Trophoblast cell (in vitro differentiated cells and primary cell): ENCODE results near the gene GLIS2.

Experiments
- DNase-seq, 2 donors: peaks; one replicate each; pipeline ENCODE4 v3.0.0-alpha.2; 2016
- H2AFZ ChIP-seq: 2 replicates; pipeline ENCODE4 v1.6.1; 2013; ENCODE audit warnings: low read length, moderate library complexity, mild to moderate bottlenecking; ENCODE audit not compliant: insufficient read depth, poor library complexity
- H2AK5ac ChIP-seq: 2 replicates; pipeline ENCODE4 v1.6.1; 2013; ENCODE audit warnings: mild to moderate bottlenecking, low read length
- H2BK120ac ChIP-seq: 2 replicates; pipeline ENCODE4 v1.6.1; 2013; ENCODE audit warnings: low read length, mild to moderate bottlenecking, moderate library complexity; ENCODE audit not compliant: insufficient read depth, poor library complexity
- H2BK12ac ChIP-seq: 2 replicates; pipeline ENCODE4 v1.6.1; 2013; ENCODE audit warnings: mild to moderate bottlenecking, low read length, moderate library complexity
- H2BK5ac ChIP-seq: 2 replicates; pipeline ENCODE4 v1.6.1; 2013; ENCODE audit warnings: low read length, low read depth, moderate library complexity, mild to moderate bottlenecking; ENCODE audit not compliant: poor library complexity
- H3K14ac ChIP-seq: 2 replicates; pipeline ENCODE4 v1.6.1; 2013; ENCODE audit warnings: mild to moderate bottlenecking, low read length
- H3K18ac ChIP-seq: 2 replicates; pipeline ENCODE4 v1.6.1; 2013; ENCODE audit warnings: mild to moderate bottlenecking, low read length
- H3K23ac ChIP-seq: 2 replicates; pipeline ENCODE4 v1.6.1; 2013; ENCODE audit warnings: low read length
- H3K27ac ChIP-seq: 2 replicates; pipeline ENCODE4 v1.5.1; 2013; ENCODE audit warnings: low read depth, mild to moderate bottlenecking, inconsistent platforms, low read length, moderate library complexity
- H3K27me3 ChIP-seq: 2 replicates; pipeline ENCODE4 v1.6.1; 2013; ENCODE audit warnings: inconsistent platforms, mild to moderate bottlenecking, low read length, moderate library complexity; ENCODE audit not compliant: insufficient read depth
- H3K36me3 ChIP-seq, 2 experiments: 1 replicate in 1 of 2; 2 replicates in 1 of 2; pipeline ENCODE4 v1.6.1; 2013; ENCODE audit warnings: low read length in 2 of 2, mild to moderate bottlenecking in 2 of 2, moderate library complexity in 1 of 2; ENCODE audit not compliant: insufficient read depth in 2 of 2, control insufficient read depth in 1 of 2
- H3K4ac ChIP-seq: 2 replicates; pipeline ENCODE4 v1.6.1; 2013; ENCODE audit warnings: low read depth, mild to moderate bottlenecking, low read length, moderate library complexity
- H3K4me1 ChIP-seq, 2 experiments: 1 replicate in 1 of 2; 2 replicates in 1 of 2; pipeline ENCODE4 v1.6.1; 2013; ENCODE audit warnings: low read length in 2 of 2, mild to moderate bottlenecking in 2 of 2, moderate library complexity in 1 of 2; ENCODE audit not compliant: insufficient read depth in 2 of 2, control insufficient read depth in 1 of 2
- H3K4me2 ChIP-seq: 2 replicates; pipeline ENCODE4 v1.6.1; 2013; ENCODE audit warnings: inconsistent platforms, mild to moderate bottlenecking, low read length, moderate library complexity
- H3K4me3 ChIP-seq: 2 replicates; pipeline ENCODE4 v1.5.1; 2013; ENCODE audit warnings: mild to moderate bottlenecking, low read depth, low read length, inconsistent platforms
- H3K79me1 ChIP-seq: one replicate; pipeline ENCODE4 v1.6.1; 2013; ENCODE audit warnings: low read length
- H3K79me2 ChIP-seq: 2 replicates; pipeline ENCODE4 v1.6.1; 2013; ENCODE audit warnings: low read length, mild to moderate bottlenecking; ENCODE audit not compliant: control insufficient read depth, insufficient read depth, poor library complexity
- H3K9ac ChIP-seq: 2 replicates; pipeline ENCODE4 v1.6.1; 2013; ENCODE audit warnings: mild to moderate bottlenecking, low read length
- H3K9me3 ChIP-seq: 2 replicates; pipeline ENCODE4 v1.6.1; 2013; ENCODE audit warnings: low read depth, mild to moderate bottlenecking, control low read depth, inconsistent platforms, low read length; ENCODE audit not compliant: insufficient read depth
- H4K12ac ChIP-seq: 2 replicates; pipeline ENCODE4 v1.6.1; 2013; ENCODE audit warnings: low read depth, mild to moderate bottlenecking, low read length, moderate library complexity
- H4K8ac ChIP-seq: 2 replicates; pipeline ENCODE4 v1.6.1; 2013; ENCODE audit warnings: low read depth, mild to moderate bottlenecking, low read length, moderate library complexity
- H4K91ac ChIP-seq: one replicate; pipeline ENCODE4 v1.6.1; 2013; ENCODE audit warnings: low read depth, mild to moderate bottlenecking, low read length, moderate library complexity
- WGBS: extraction: QIAGEN DNeasy Blood & Tissue Kit; methylation state at CpG from one replicate; pipeline ENCODE4 v1.1.7; 2013; ENCODE audit warnings: missing lambda C conversion rate; ENCODE audit not compliant: insufficient read length, insufficient coverage; ENCODE audit errors: extremely low coverage; 5-methylcytosine and 5-hydroxymethylcytosine counted together

The GLIS2 gene

GRCh38 chr16:4285167-4285566, 30.7 kb upstream of the GLIS2 start:
- Histone ChIP-seq H2BK12ac (no peak overlapping the region), H3K4me3 (no peak overlapping the region), H3K9me3 (peaks cover 1% of the 10 kb centered on the region), H3K4me1 (peaks cover 4 to 7% of the 10 kb centered on the region in 2 experiments), H2BK5ac (no peak overlapping the region), H2AFZ (no peak overlapping the region), H3K27ac (no peak overlapping the region), H4K8ac (no peak overlapping the region), H3K18ac (no peak overlapping the region), H3K4me2 (no peak overlapping the region), H3K79me2 (no peaks in the 10 kb centered on the region), H3K14ac (no peak overlapping the region), H3K36me3 (peaks cover 0 to 1% of the 10 kb centered on the region in 2 experiments), H3K23ac (no peak overlapping the region), H3K4ac (no peak overlapping the region), H2AK5ac (no peak overlapping the region), H3K27me3 (no peaks in the 10 kb centered on the region), H4K91ac (no peak overlapping the region), H2BK120ac (no peak overlapping the region), H4K12ac (no peak overlapping the region), H3K9ac (no peak overlapping the region), H3K79me1 (no peaks in the 10 kb centered on the region)
- no CpG with 5 or more reads among the region's 10 CpGs for WGBS
- no peak for DNase-seq

DNA sequence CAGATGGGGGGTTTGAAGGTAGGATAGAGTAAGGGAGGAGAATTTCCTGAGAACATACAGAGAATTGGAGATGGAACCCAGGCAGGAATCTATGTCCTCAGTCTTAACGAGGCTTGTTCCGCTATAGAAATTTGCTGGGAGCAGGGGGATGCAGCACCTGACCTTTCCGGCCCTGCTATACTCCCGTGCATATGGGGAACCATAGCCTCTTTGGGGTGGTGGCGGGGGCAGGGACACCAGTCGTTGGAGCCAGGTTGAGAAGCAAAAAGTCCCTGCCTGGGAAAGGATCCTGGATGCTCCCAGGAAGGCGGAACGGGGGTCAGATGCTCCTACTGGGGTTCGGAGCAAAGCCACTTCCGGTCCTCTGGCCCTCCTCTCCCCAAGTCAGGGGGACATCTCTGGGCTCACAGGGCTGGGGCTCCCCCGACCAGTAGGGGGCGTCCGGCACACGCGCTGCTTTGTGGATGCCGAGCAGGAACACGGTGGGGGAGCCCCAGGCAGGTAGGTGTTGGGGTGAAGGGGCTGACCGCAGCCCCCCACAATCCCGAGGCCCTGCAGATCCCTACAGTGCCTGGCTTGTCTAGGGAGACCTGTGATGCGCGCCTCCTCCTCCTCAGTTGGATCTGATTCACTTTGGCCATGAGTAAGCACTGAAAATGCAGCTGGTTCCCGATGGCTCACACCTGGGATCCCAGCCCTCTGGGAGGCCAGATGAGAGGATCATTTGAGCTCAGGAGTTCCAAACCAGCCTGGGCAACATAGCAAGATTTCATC, 27.5 kb upstream of the GLIS2 start:
- H3K4ac ChIP-seq: no peak overlapping the region
- H3K9ac ChIP-seq: no peak overlapping the region
- H3K79me1 ChIP-seq: peaks cover 6% of the 10 kb centered on the region
- DNase-seq: peak; percentile 92 to 95
- H4K12ac ChIP-seq: no peak overlapping the region
- H2BK12ac ChIP-seq: peak overlapping the region; percentile 56
- H3K79me2 ChIP-seq: no peaks in the 10 kb centered on the region
- no CpG with 5 or more reads among the region's 22 CpGs for WGBS
- no peak overlapping the region for H2AFZ ChIP-seq
- H3K4me3 ChIP-seq: no peak overlapping the region
- H3K27me3 ChIP-seq: no peaks in the 10 kb centered on the region
- no peak overlapping the region for H3K23ac ChIP-seq
- H3K4me2 ChIP-seq: peak overlapping the region; percentile 42
- H3K36me3 ChIP-seq: no peaks in the 10 kb centered on the region
- no peak overlapping the region for H3K27ac ChIP-seq
- peak overlapping the region; percentile 49 for H2AK5ac ChIP-seq
- no peak overlapping the region for H2BK120ac ChIP-seq
- H3K4me1 ChIP-seq: peaks cover 14 to 23% of the 10 kb centered on the region in 2 experiments
- no peak overlapping the region for H3K14ac ChIP-seq
- H4K91ac ChIP-seq: no peak overlapping the region
- peak overlapping the region; percentile 46 for H4K8ac ChIP-seq
- no peak overlapping the region for H3K18ac ChIP-seq
- no peaks in the 10 kb centered on the region for H3K9me3 ChIP-seq
- H2BK5ac ChIP-seq: no peak overlapping the region

- Histone ChIP-seq H3K79me1 (peaks cover 15% of the 10 kb centered on the region), H4K12ac (no peak overlapping the region), H3K18ac (no peak overlapping the region), H2AFZ (no peak overlapping the region), H3K9ac (no peak overlapping the region), H3K4me3 (no peak overlapping the region), H3K79me2 (peaks cover 5% of the 10 kb centered on the region), H3K27me3 (no peaks in the 10 kb centered on the region), H2AK5ac (no peak overlapping the region), H3K9me3 (no peaks in the 10 kb centered on the region), H4K8ac (no peak overlapping the region), H3K4me2 (no peak overlapping the region), H3K14ac (peak overlapping the region; percentile 1), H2BK5ac (peak overlapping the region; percentile 8), H3K27ac (peak overlapping the region; percentile 68), H2BK12ac (peak overlapping the region; percentile 3), H3K4ac (no peak overlapping the region), H3K4me1 (peaks cover 26 to 30% of the 10 kb centered on the region in 2 experiments), H2BK120ac (peak overlapping the region; percentile 8), H4K91ac (peak overlapping the region; percentile 33), H3K23ac (no peak overlapping the region), H3K36me3 (no peaks in the 10 kb centered on the region)
- no CpG with 5 or more reads among the region's 8 CpGs for WGBS
- peak; percentile 87 to 96 for DNase-seq
Measured at GRCh38 chr16:4290236-4290830, 25.5 kb upstream of the GLIS2 start.

GRCh38 chr16:4291699-4292098, 24.2 kb upstream of the GLIS2 start:
- H2BK12ac ChIP-seq: no peak overlapping the region
- no peak overlapping the region for H3K4me2 ChIP-seq
- DNase-seq: no peak
- no peak overlapping the region for H3K23ac ChIP-seq
- no peak overlapping the region for H3K9ac ChIP-seq
- no peak overlapping the region for H3K27ac ChIP-seq
- H3K79me1 ChIP-seq: peaks cover 15% of the 10 kb centered on the region
- WGBS: no CpG with 5 or more reads among the region's 4 CpGs
- H2BK5ac ChIP-seq: no peak overlapping the region
- no peak overlapping the region for H3K18ac ChIP-seq
- H3K79me2 ChIP-seq: peaks cover 5% of the 10 kb centered on the region
- H3K4ac ChIP-seq: no peak overlapping the region
- no peak overlapping the region for H2AK5ac ChIP-seq
- H3K4me3 ChIP-seq: no peak overlapping the region
- H4K91ac ChIP-seq: no peak overlapping the region
- no peak overlapping the region for H4K8ac ChIP-seq
- no peaks in the 10 kb centered on the region for H3K36me3 ChIP-seq
- H3K27me3 ChIP-seq: no peaks in the 10 kb centered on the region
- H3K14ac ChIP-seq: no peak overlapping the region
- H2BK120ac ChIP-seq: no peak overlapping the region
- no peaks in the 10 kb centered on the region for H3K9me3 ChIP-seq
- H4K12ac ChIP-seq: no peak overlapping the region
- peaks cover 27 to 30% of the 10 kb centered on the region in 2 experiments for H3K4me1 ChIP-seq
- no peak overlapping the region for H2AFZ ChIP-seq
